ENCODE results near the gene WDR82.

The WDR82 gene

GRCh38 chr3:52205727-52206372 lies 72.6 kb downstream of the WDR82 start:
- H3K4me1 Mint-ChIP-seq = peaks cover 42% of the 10 kb centered on the region
- H3K4me3 Mint-ChIP-seq = no peak overlapping the region
- no peak for DNase-seq
- no peaks in the 10 kb centered on the region for H3K9me3 Mint-ChIP-seq
- no peaks in the 10 kb centered on the region for H3K27me3 Mint-ChIP-seq
- no peak for ATAC-seq
- no peak overlapping the region for H3K27ac Mint-ChIP-seq

All from stimulated activated naive CD8-positive, alpha-beta T cell treated with anti-CD3 and anti-CD28 coated beads, Interleukin-15, amount 100 ng/mL, for 72 hours (primary cell).